ENCODE results near the gene CDH13. TPM values are rescaled to one million over a fixed set of nuclear protein-coding genes. Genes with fewer than 3 reads are reported as not detected.

The CDH13 gene
- total RNA-seq, 4 donors from 2014 or later, result 3.1 to 13.5 (median 8.9) TPM

GRCh38 chr16:83310816-83311215, 684.0 kb downstream of the CDH13 start:
- intact Hi-C loops (cut with DNase I), result no loop called here
- no peak for DNase-seq (ENCODE audit: extremely low spot score)
- WGBS, result 68% methylated on average over 2 of the region's 2 CpGs

DNA sequence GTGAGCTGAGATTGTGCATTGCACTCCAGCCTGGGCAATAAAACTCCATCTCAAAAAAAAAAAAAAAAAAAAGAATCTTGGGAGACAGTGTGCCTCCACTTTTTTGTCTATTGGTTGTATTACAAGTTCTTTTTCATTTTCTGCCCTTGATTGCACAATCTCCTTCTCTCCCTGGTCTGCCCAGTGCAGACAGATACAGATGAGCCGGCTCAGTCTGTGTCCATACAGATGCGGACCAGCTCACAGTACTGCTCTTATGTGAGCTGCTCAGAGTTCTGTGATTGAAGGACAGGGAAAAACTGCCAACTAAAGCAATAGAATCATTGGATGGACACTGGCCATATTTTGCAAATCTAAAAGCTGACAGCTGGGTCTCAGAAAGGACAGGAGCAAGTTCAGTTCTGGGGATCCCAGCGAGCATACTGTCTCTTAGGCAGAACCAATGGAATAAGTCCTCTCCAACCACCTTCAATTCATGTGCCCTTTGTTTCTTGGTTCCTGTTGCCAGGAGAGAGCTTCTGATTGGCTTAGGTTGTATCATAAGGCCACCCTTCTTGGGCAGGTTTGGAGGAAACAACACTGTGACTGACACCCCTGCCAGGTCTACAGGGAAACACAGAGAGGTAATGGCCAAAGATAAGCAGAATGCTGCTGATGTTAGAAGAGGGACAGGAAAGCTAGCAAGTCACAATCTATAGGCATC, 685.4 kb downstream of the CDH13 start:
- DNase-seq (ENCODE audit: extremely low spot score), result no peak
- intact Hi-C loops (cut with DNase I), result no loop called here
- H3K4me3 ChIP-seq, result no peak overlapping the region
- WGBS, result 87% methylated on average over 3 of the region's 3 CpGs
- no peak overlapping the region for H3K27ac ChIP-seq (replicated peaks in 1 of 4)
- H3K4me1 ChIP-seq, result no peaks in the 10 kb centered on the region
- no peaks in the 10 kb centered on the region for H3K36me3 ChIP-seq
- no peaks in the 10 kb centered on the region for H3K9me3 ChIP-seq
- no peaks in the 10 kb centered on the region for H3K27me3 ChIP-seq
- no peak for TF ChIP-seq POLR2A (IDR thresholded peaks at IDR 0.05; ENCODE audit: low read depth)
- TF ChIP-seq, protein P1, sequence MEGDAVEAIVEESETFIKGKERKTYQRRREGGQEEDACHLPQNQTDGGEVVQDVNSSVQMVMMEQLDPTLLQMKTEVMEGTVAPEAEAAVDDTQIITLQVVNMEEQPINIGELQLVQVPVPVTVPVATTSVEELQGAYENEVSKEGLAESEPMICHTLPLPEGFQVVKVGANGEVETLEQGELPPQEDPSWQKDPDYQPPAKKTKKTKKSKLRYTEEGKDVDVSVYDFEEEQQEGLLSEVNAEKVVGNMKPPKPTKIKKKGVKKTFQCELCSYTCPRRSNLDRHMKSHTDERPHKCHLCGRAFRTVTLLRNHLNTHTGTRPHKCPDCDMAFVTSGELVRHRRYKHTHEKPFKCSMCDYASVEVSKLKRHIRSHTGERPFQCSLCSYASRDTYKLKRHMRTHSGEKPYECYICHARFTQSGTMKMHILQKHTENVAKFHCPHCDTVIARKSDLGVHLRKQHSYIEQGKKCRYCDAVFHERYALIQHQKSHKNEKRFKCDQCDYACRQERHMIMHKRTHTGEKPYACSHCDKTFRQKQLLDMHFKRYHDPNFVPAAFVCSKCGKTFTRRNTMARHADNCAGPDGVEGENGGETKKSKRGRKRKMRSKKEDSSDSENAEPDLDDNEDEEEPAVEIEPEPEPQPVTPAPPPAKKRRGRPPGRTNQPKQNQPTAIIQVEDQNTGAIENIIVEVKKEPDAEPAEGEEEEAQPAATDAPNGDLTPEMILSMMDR (IDR thresholded peaks at IDR 0.05), result no peak
- TF ChIP-seq POLR2AphosphoS5 (IDR thresholded peaks at IDR 0.05), result no peak
- no peak for TF ChIP-seq EP300 (IDR thresholded peaks at IDR 0.05)

More at GRCh38 chr16:83310816-83311215, 684.0 kb downstream of the CDH13 start:
- H3K9me3 ChIP-seq, result no peaks in the 10 kb centered on the region
- TF ChIP-seq POLR2A (IDR thresholded peaks at IDR 0.05; ENCODE audit: low read depth) (no peak), POLR2AphosphoS5 (IDR thresholded peaks at IDR 0.05) (no peak), EP300 (IDR thresholded peaks at IDR 0.05) (no peak)
- TF ChIP-seq, protein P1 (IDR thresholded peaks at IDR 0.05), result no peak
- H3K36me3 ChIP-seq, result no peaks in the 10 kb centered on the region
- H3K4me1 ChIP-seq, result no peaks in the 10 kb centered on the region
- H3K27me3 ChIP-seq, result no peaks in the 10 kb centered on the region
- no peak overlapping the region for H3K4me3 ChIP-seq
- no peak overlapping the region for H3K27ac ChIP-seq (replicated peaks in 1 of 4)

DNA sequence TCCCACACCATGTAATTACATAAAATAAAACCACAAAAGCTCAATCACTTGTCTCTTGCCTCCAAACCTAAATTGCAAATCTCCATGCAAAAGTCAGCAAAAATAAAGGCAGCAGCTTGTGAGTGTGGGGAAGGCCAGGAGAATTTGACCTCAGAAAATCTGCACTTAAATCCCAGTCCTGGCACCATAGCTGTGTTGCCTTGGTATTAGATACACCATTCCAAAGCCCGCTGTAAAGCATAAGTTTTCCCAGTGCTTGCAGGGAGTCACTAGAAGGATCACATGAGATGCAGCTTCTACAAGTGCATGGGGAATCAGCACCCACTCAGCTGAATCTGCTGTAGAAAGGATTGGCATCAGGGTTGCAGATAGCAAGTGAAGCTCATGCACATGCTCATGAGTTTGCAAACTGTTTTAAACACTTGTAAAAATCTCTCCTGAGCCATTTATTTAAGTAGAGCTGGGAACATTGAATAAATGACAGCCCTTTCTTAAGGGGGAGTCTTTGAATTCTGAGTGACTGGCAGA, 686.0 kb downstream of the CDH13 start:
- Histone ChIP-seq H3K27ac (replicated peaks in 1 of 4) (no peak overlapping the region), H3K27me3 (no peaks in the 10 kb centered on the region), H3K4me3 (no peak overlapping the region), H3K36me3 (no peaks in the 10 kb centered on the region), H3K4me1 (no peaks in the 10 kb centered on the region), H3K9me3 (no peaks in the 10 kb centered on the region)
- DNase-seq (ENCODE audit: extremely low spot score), result no peak
- TF ChIP-seq POLR2AphosphoS5 (IDR thresholded peaks at IDR 0.05) (no peak), EP300 (IDR thresholded peaks at IDR 0.05) (no peak), POLR2A (IDR thresholded peaks at IDR 0.05; ENCODE audit: low read depth) (no peak)
- TF ChIP-seq, protein P1 (IDR thresholded peaks at IDR 0.05), result no peak
- 55% methylated on average over 1 of the region's 1 CpG for WGBS
- intact Hi-C loops (cut with DNase I), result no loop called here

- H3K27ac ChIP-seq (replicated peaks in 1 of 4), result no peak overlapping the region
- WGBS, result 92% methylated on average over 2 of the region's 2 CpGs
- H3K36me3 ChIP-seq, result no peaks in the 10 kb centered on the region
- H3K27me3 ChIP-seq, result no peaks in the 10 kb centered on the region
- H3K4me1 ChIP-seq, result no peaks in the 10 kb centered on the region
- DNase-seq (ENCODE audit: extremely low spot score), result no peak
- TF ChIP-seq, protein P1 (IDR thresholded peaks at IDR 0.05), result no peak
- TF ChIP-seq POLR2AphosphoS5 (IDR thresholded peaks at IDR 0.05) (no peak), EP300 (IDR thresholded peaks at IDR 0.05) (no peak)
- no peaks in the 10 kb centered on the region for H3K9me3 ChIP-seq
- intact Hi-C loops (cut with DNase I), result no loop called here
- no peak overlapping the region for H3K4me3 ChIP-seq
Observed at GRCh38 chr16:83315271-83315670, 688.5 kb downstream of the CDH13 start.

All from esophagus muscularis mucosa (tissue), 4 donors.